Measurements from ENCODE around the gene HTR6.

The HTR6 gene

DNA sequence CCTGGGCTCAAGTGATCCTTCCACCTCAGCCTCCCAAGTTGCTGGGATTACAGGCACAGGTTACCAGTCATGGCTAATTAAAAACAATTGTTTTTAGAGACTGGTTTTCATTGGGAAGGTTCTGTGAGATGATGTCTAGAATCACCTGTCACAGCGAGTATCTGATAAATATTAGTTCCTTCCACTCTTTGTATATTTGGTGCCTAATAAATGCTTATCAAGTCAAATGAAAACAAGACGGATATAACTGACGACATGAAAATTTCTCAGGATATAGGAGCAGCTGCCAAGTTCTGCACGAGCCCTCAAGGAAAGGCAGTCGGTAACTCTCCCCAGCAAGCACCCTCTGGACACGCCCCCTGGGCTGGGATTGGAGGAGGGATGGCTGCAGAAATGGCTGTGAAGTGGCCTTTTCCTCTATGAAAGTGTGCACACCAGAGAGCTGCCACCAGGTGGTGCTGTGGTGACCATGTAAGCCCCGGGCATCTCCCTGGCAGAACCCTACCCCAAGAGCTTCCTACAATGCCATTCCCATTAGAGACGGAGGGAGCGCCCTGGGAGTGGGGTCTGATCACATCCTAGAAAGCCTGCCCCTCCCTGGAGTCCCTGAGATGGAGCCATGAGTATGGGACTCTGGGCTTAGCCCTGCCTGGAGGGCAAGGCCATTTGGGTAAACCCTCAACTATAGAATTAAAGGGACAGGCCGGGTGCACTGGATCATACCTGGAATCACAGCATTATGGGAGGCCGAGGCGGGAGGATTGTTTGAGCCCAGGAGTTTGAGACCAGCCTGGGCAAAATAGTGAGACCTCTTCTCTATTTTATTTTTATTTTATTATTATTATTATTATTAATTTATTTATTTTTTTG is 50.9 kb downstream of the HTR6 start:
- H3K4me3 ChIP-seq (ENCODE audit: low read length), result no peak overlapping the region
- H3K36me3 ChIP-seq (ENCODE audit: control insufficient read depth, insufficient read depth, low read length), result no peaks in the 10 kb centered on the region
- no peaks in the 10 kb centered on the region for H3K9me3 ChIP-seq (ENCODE audit: control insufficient read depth, insufficient read depth, low read length)
- no peak overlapping the region for H3K27ac ChIP-seq (ENCODE audit: low read length)
- no CpG with 5 or more reads among the region's 12 CpGs for WGBS (ENCODE audit: insufficient coverage, insufficient read length)
- peak; percentile 98 for DNase-seq (ENCODE audit: low read depth, low spot score)
- no peaks in the 10 kb centered on the region for H3K27me3 ChIP-seq (ENCODE audit: control insufficient read depth, insufficient read depth, low read length)
- peaks cover 3% of the 10 kb centered on the region; the same call in 1 of the 2 replicates for H3K4me1 ChIP-seq (ENCODE audit: control insufficient read depth, insufficient read depth, low read length)

DNA sequence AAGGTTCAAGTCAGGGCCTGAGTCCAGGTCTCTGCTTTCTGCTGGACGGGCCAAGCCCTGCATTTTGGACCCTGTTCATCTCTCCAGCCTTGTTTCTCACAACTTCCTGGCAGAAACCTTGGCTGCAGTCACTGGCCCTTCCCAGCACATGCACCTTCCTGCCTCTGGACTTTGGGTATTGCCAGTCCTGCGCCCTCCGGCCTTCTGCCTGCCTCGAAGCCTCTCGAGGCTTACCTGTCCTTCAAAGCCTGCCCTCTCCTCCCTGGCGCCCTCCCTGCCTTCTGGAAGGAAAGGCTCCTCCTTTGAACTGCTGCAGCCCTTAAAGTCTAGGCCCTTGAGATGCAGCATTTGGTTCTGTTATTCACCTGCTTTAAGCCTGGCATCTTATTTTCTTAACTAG is 52.8 kb downstream of the HTR6 start:
- Histone ChIP-seq H3K4me3 (ENCODE audit: low read length) (no peak overlapping the region), H3K27ac (ENCODE audit: low read length) (no peak overlapping the region), H3K27me3 (ENCODE audit: control insufficient read depth, insufficient read depth, low read length) (no peaks in the 10 kb centered on the region), H3K4me1 (ENCODE audit: control insufficient read depth, insufficient read depth, low read length) (peaks cover 4% of the 10 kb centered on the region; the same call in 1 of the 2 replicates), H3K9me3 (ENCODE audit: control insufficient read depth, insufficient read depth, low read length) (no peaks in the 10 kb centered on the region), H3K36me3 (ENCODE audit: control insufficient read depth, insufficient read depth, low read length) (no peaks in the 10 kb centered on the region)
- WGBS (ENCODE audit: insufficient coverage, insufficient read length), result no CpG with 5 or more reads among the region's 6 CpGs
- DNase-seq (ENCODE audit: low read depth, low spot score), result no peak

DNA sequence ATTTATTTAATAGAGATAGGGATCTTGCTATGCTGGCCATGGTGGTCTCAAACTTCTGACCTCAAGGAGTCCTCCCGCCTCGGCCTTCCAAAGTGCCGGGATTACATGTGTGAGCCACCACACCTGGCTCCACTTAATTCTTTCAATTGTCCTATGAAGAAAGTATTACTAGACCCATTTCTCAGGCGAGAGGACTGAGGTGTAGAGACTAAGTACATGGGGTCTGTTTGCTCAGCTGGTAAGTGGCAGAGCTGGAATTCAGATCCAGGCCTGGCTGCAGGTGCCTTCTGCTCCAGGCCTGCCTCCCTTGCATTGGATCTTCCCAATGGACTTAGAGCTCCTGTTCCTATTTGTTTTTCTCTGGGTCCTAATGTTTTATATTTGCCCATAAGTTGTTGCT is 55.5 kb downstream of the HTR6 start:
- H3K36me3 ChIP-seq (ENCODE audit: control insufficient read depth, insufficient read depth, low read length), result no peaks in the 10 kb centered on the region
- WGBS (ENCODE audit: insufficient coverage, insufficient read length), result no CpG with 5 or more reads among the region's 4 CpGs
- no peak for DNase-seq (ENCODE audit: low read depth, low spot score)
- H3K27ac ChIP-seq (ENCODE audit: low read length), result no peak overlapping the region
- no peaks in the 10 kb centered on the region for H3K27me3 ChIP-seq (ENCODE audit: control insufficient read depth, insufficient read depth, low read length)
- no peak overlapping the region for H3K4me3 ChIP-seq (ENCODE audit: low read length)
- no peaks in the 10 kb centered on the region for H3K9me3 ChIP-seq (ENCODE audit: control insufficient read depth, insufficient read depth, low read length)
- 0 out of 2 replicates have a peak, but pooled peaks cover 1% of the 10 kb centered on the region for H3K4me1 ChIP-seq (ENCODE audit: control insufficient read depth, insufficient read depth, low read length)

DNA sequence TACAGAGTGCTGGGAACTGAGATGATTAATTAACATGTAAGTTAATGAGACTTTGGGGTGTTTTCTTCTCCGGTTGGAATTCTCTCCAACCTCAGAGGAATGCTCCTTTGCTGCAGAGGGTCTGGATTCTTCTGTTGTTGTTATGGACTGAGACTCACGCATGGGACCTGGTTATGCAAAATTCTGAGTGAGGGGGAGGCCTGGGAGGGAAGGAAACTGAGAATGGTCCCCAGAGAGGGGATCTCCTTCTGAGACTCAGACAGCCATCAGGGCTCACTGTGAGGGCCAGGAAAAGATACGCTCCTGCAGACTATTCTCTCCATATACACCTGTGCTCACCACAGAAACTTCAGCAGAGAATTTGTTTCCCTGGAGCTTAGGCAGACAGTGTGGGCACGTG is 56.3 kb downstream of the HTR6 start:
- H3K27ac ChIP-seq (ENCODE audit: low read length), result no peak overlapping the region
- no peaks in the 10 kb centered on the region for H3K9me3 ChIP-seq (ENCODE audit: control insufficient read depth, insufficient read depth, low read length)
- H3K4me3 ChIP-seq (ENCODE audit: low read length), result no peak overlapping the region
- no CpG with 5 or more reads among the region's 4 CpGs for WGBS (ENCODE audit: insufficient coverage, insufficient read length)
- H3K27me3 ChIP-seq (ENCODE audit: control insufficient read depth, insufficient read depth, low read length), result no peaks in the 10 kb centered on the region
- no peaks in the 10 kb centered on the region for H3K36me3 ChIP-seq (ENCODE audit: control insufficient read depth, insufficient read depth, low read length)
- DNase-seq (ENCODE audit: low read depth, low spot score), result no peak
- 0 out of 2 replicates have a peak, but pooled peaks cover 1% of the 10 kb centered on the region for H3K4me1 ChIP-seq (ENCODE audit: control insufficient read depth, insufficient read depth, low read length)

DNA sequence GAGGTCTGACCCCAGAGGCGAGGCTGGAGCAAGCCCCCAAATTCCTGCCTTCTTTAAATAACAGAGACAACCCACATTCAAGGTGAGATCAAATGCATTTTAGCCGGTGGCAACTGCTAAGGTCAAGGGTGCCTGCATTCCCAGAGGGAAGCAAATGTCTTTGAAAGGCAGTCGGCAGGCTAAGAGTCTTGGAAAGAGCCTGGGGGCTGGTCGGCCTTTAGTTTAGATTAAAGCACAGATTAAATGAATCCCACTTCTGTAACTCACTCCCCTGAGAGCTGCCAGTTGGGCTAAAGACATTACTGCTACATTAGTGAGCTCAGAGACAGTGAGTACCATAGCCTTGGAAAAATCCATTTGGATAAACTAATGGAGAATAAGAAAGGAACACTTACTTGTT is 59.2 kb downstream of the HTR6 start:
- Histone ChIP-seq H3K27ac (ENCODE audit: low read length) (no peak overlapping the region), H3K36me3 (ENCODE audit: control insufficient read depth, insufficient read depth, low read length) (no peaks in the 10 kb centered on the region), H3K4me3 (ENCODE audit: low read length) (no peak overlapping the region), H3K4me1 (ENCODE audit: control insufficient read depth, insufficient read depth, low read length) (0 out of 2 replicates have a peak, but pooled peaks cover 1% of the 10 kb centered on the region), H3K27me3 (ENCODE audit: control insufficient read depth, insufficient read depth, low read length) (no peaks in the 10 kb centered on the region), H3K9me3 (ENCODE audit: control insufficient read depth, insufficient read depth, low read length) (no peaks in the 10 kb centered on the region)
- WGBS (ENCODE audit: insufficient coverage, insufficient read length), result no CpG with 5 or more reads among the region's 4 CpGs
- DNase-seq (ENCODE audit: low read depth, low spot score), result no peak

DNA sequence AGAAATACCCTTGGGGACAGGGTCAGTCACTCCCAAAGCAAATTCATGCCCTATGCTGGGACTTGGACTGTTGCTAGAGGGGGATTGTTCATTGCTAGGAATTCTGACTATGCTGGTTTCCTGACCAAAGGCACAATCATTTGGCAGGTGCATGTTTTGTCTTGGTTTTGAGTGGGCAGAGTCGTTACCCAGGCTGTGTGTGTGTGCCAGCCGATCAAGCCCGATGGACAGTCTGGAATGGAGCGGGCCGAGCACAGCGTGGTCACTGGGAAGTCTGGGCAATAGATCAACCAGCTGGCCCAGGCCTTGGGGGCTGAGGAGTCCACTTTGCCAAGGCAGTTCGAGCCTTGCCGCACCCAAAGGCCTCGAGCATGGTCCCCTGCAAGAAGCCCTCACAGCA is 60.9 kb downstream of the HTR6 start:
- no peaks in the 10 kb centered on the region for H3K36me3 ChIP-seq (ENCODE audit: control insufficient read depth, insufficient read depth, low read length)
- H3K4me3 ChIP-seq (ENCODE audit: low read length), result no peak overlapping the region
- WGBS (ENCODE audit: insufficient coverage, insufficient read length), result no CpG with 5 or more reads among the region's 9 CpGs
- 0 out of 2 replicates have a peak, but pooled peaks cover under 1% of the 10 kb centered on the region for H3K4me1 ChIP-seq (ENCODE audit: control insufficient read depth, insufficient read depth, low read length)
- no peak for DNase-seq (ENCODE audit: low read depth, low spot score)
- H3K27ac ChIP-seq (ENCODE audit: low read length), result no peak overlapping the region
- no peaks in the 10 kb centered on the region for H3K9me3 ChIP-seq (ENCODE audit: control insufficient read depth, insufficient read depth, low read length)
- H3K27me3 ChIP-seq (ENCODE audit: control insufficient read depth, insufficient read depth, low read length), result no peaks in the 10 kb centered on the region

DNA sequence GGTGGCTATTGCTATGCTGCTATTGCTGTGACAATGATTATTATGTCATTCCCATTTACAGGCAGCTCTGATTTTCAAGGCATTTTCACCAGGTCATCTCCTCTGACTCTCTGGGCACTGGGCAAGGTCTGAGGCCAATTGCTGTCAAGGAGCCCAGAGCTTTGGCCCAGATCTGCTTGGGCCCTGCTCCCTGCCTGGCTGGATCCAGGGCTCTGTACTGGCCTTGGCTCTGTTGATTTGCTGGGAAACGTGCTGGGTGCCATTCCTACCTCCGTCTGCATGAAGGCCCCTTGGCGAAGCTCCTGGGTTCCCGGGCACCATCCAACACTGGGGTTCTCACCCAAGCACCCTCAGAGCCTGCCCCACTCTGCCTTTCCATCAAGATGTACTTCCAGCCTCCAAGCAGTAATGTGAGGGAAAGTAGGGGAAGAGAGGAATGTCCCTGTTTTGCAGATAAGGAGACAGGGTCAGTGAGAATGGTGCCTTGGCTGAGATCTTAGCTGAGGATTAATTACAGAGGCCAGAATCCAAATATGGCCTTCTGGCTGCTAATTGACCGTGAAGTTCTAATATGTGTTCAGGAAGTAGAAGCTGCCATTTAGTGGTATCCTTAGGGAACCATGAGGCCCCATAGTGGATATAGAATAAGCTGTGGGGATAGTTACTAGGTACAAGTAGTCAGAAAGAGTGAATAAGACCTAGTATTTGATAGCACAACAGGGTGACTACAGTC is 63.9 kb downstream of the HTR6 start:
- H3K9me3 ChIP-seq (ENCODE audit: control insufficient read depth, insufficient read depth, low read length), result no peaks in the 10 kb centered on the region
- no peaks in the 10 kb centered on the region for H3K27me3 ChIP-seq (ENCODE audit: control insufficient read depth, insufficient read depth, low read length)
- H3K27ac ChIP-seq (ENCODE audit: low read length), result no peak overlapping the region
- no peak overlapping the region for H3K4me3 ChIP-seq (ENCODE audit: low read length)
- WGBS (ENCODE audit: insufficient coverage, insufficient read length), result no CpG with 5 or more reads among the region's 5 CpGs
- no peaks in the 10 kb centered on the region for H3K4me1 ChIP-seq (ENCODE audit: control insufficient read depth, insufficient read depth, low read length)
- no peaks in the 10 kb centered on the region for H3K36me3 ChIP-seq (ENCODE audit: control insufficient read depth, insufficient read depth, low read length)
- no peak for DNase-seq (ENCODE audit: low read depth, low spot score)

DNA sequence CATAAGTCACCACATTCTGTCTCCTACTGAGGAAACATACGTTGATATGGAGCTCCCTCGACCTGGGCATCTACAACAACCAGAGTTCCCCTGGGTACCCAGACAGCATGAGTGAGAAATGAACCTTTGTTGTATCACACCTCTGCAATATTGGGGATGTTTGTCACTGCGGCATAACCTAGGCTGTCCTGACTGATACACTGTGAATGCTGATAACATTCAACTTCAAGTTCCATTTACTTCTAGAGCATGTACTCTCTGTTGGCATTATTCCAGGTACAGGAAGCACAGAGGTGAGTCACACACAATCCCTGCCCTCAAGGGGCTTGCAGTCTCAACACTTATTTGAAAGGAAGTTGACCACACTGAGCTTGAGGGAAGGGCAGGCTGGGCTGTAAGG is 65.6 kb downstream of the HTR6 start:
- Histone ChIP-seq H3K27me3 (ENCODE audit: control insufficient read depth, insufficient read depth, low read length) (no peaks in the 10 kb centered on the region), H3K27ac (ENCODE audit: low read length) (no peak overlapping the region), H3K9me3 (ENCODE audit: control insufficient read depth, insufficient read depth, low read length) (no peaks in the 10 kb centered on the region), H3K36me3 (ENCODE audit: control insufficient read depth, insufficient read depth, low read length) (no peaks in the 10 kb centered on the region), H3K4me1 (ENCODE audit: control insufficient read depth, insufficient read depth, low read length) (no peaks in the 10 kb centered on the region), H3K4me3 (ENCODE audit: low read length) (no peak overlapping the region)
- WGBS (ENCODE audit: insufficient coverage, insufficient read length), result no CpG with 5 or more reads among the region's 3 CpGs
- DNase-seq (ENCODE audit: low read depth, low spot score), result no peak

Data from iPS DF 6.9 (cell line).